ENCODE measurements around the gene HAAO.
A peak's percentile ranks its signal among the peaks of the same experiment; 100 is the strongest.
"Not testable (repeated sequence)": the region's sequence is repeated elsewhere in the genome, so short reads cannot be mapped to it uniquely, and the experiment has no call there.

HAAO gene

GRCh38 chr2:42743659-42743990 is 48.8 kb downstream of the HAAO start:
- DNase-seq = no peak

- DNase-seq = no peak
Observed at GRCh38 chr2:42742740-42743658, 49.4 kb downstream of the HAAO start.

- DNase-seq = no peak
Observed at GRCh38 chr2:42741140-42741539, 51.2 kb downstream of the HAAO start.

- DNase-seq = no peak
Observed at GRCh38 chr2:42736598-42737322, 55.6 kb downstream of the HAAO start.

GRCh38 chr2:42733852-42734251 is 58.5 kb downstream of the HAAO start:
- DNase-seq = no peak

GRCh38 chr2:42731316-42731715 is 61.1 kb downstream of the HAAO start:
- DNase-seq = not testable (repeated sequence)

- no peak for DNase-seq
Observed at GRCh38 chr2:42726680-42727079, 65.7 kb downstream of the HAAO start.

- no peak for DNase-seq
Observed at GRCh38 chr2:42725657-42726056, 66.7 kb downstream of the HAAO start.

- no peak for DNase-seq
Observed at GRCh38 chr2:42724886-42725285, 67.5 kb downstream of the HAAO start.

GRCh38 chr2:42723465-42723864 is 68.9 kb downstream of the HAAO start:
- no peak for DNase-seq

- peak; percentile 39 for DNase-seq
Observed at GRCh38 chr2:42722320-42723190, 69.8 kb downstream of the HAAO start.

GRCh38 chr2:42721898-42722297 is 70.5 kb downstream of the HAAO start:
- DNase-seq = no peak

Measured in CD4-positive, alpha-beta T cell treated with Interleukin-21 for 1 hour (primary cell).